H9 (cell line): ENCODE measurements around the gene CLBA1. TPM values are rescaled to one million over a fixed set of nuclear protein-coding genes. Genes with fewer than 3 reads are reported as not detected.

ENCODE experiments used
- DNase-seq: peaks from one replicate; pipeline ENCODE4 v3.0.0-alpha.2; 2017
- H2AFZ ChIP-seq: one replicate; pipeline ENCODE4 v1.6.1; 2013; ENCODE audit warnings: mild to moderate bottlenecking, low read length, control low read depth, moderate library complexity
- H2AK5ac ChIP-seq: 2 replicates; pipeline ENCODE4 v1.6.1; 2013; ENCODE audit warnings: low read length, control low read depth, mixed read lengths; ENCODE audit not compliant: insufficient read length
- H2BK120ac ChIP-seq: one replicate; pipeline ENCODE4 v1.6.1; 2013; ENCODE audit warnings: low read depth, mild to moderate bottlenecking, low read length, control low read depth, inconsistent platforms; ENCODE audit not compliant: poor library complexity, severe bottlenecking
- H2BK12ac ChIP-seq: 2 replicates; pipeline ENCODE4 v1.6.1; 2013; ENCODE audit warnings: low read length, control low read depth, mixed read lengths, low read depth; ENCODE audit not compliant: insufficient read length
- H2BK15ac ChIP-seq: 2 replicates; pipeline ENCODE4 v1.6.1; 2013; ENCODE audit warnings: low read depth, low read length, control low read depth
- H2BK20ac ChIP-seq: one replicate; pipeline ENCODE4 v1.6.1; 2013; ENCODE audit warnings: low read depth, mild to moderate bottlenecking, low read length, control low read depth, inconsistent platforms; ENCODE audit not compliant: poor library complexity, severe bottlenecking
- H2BK5ac ChIP-seq: 2 replicates; pipeline ENCODE4 v1.6.1; 2013; ENCODE audit warnings: low read length, control low read depth, mixed read lengths; ENCODE audit not compliant: insufficient read length
- H3K14ac ChIP-seq: 2 replicates; pipeline ENCODE4 v1.6.1; 2013; ENCODE audit warnings: low read length, control low read depth; ENCODE audit not compliant: insufficient read depth
- H3K18ac ChIP-seq: 2 replicates; pipeline ENCODE4 v1.6.1; 2013; ENCODE audit warnings: low read depth, mild to moderate bottlenecking, mixed read lengths, low read length, control low read depth; ENCODE audit not compliant: insufficient read length
- H3K23ac ChIP-seq: 2 replicates; pipeline ENCODE4 v1.6.1; 2013; ENCODE audit warnings: low read length, control low read depth, mixed read lengths, low read depth; ENCODE audit not compliant: insufficient read length
- H3K23me2 ChIP-seq: 2 replicates; pipeline ENCODE4 v1.6.1; 2013; ENCODE audit warnings: low read depth, mild to moderate bottlenecking, mixed read lengths, low read length, control low read depth; ENCODE audit not compliant: insufficient read length, poor library complexity, severe bottlenecking
- H3K27ac ChIP-seq: 2 replicates; pipeline ENCODE4 v1.5.1; 2013; ENCODE audit warnings: low read length, control low read depth, mixed read lengths, low read depth; ENCODE audit not compliant: insufficient read length
- H3K27me3 ChIP-seq: 2 replicates; pipeline ENCODE4 v1.6.1; 2013; ENCODE audit warnings: low read length, control low read depth, inconsistent platforms; ENCODE audit not compliant: insufficient read depth
- H3K4ac ChIP-seq: 2 replicates; pipeline ENCODE4 v1.6.1; 2013; ENCODE audit warnings: low read depth, mild to moderate bottlenecking, control low read depth, inconsistent platforms, low read length, moderate library complexity
- H3K4me1 ChIP-seq: 2 replicates; pipeline ENCODE4 v1.6.1; 2013; ENCODE audit warnings: low read length, control low read depth, inconsistent platforms; ENCODE audit not compliant: insufficient read depth
- H3K4me2 ChIP-seq: 2 replicates; pipeline ENCODE4 v1.6.1; 2013; ENCODE audit warnings: low read length, control low read depth, mixed read lengths; ENCODE audit not compliant: insufficient read length, insufficient read depth
- H3K56ac ChIP-seq: 2 replicates; pipeline ENCODE4 v1.6.1; 2013; ENCODE audit warnings: low read depth, mild to moderate bottlenecking, mixed read lengths, low read length, control low read depth; ENCODE audit not compliant: insufficient read length
- H3K79me1 ChIP-seq: 2 replicates; pipeline ENCODE4 v1.6.1; 2013; ENCODE audit warnings: low read depth, mild to moderate bottlenecking, moderate library complexity, low read length, control low read depth, inconsistent platforms; ENCODE audit not compliant: insufficient read depth, poor library complexity, severe bottlenecking
- H3K79me2 ChIP-seq: 2 replicates; pipeline ENCODE4 v1.6.1; 2013; ENCODE audit warnings: low read length, control low read depth, inconsistent platforms; ENCODE audit not compliant: insufficient read depth
- H3K9ac ChIP-seq: 2 replicates; pipeline ENCODE4 v1.6.1; 2013; ENCODE audit warnings: low read length, control low read depth, mixed read lengths; ENCODE audit not compliant: insufficient read length; ENCODE audit errors: extremely low read depth
- H3K9me3 ChIP-seq: one replicate; pipeline ENCODE4 v1.6.1; 2013; ENCODE audit warnings: low read depth, low read length, inconsistent platforms; ENCODE audit not compliant: control insufficient read depth
- H3T11ph ChIP-seq: one replicate; pipeline ENCODE4 v1.6.1; 2013; ENCODE audit warnings: mild to moderate bottlenecking, low read length, control low read depth, inconsistent platforms
- H4K20me1 ChIP-seq: one replicate; pipeline ENCODE4 v1.6.1; 2013; ENCODE audit not compliant: control insufficient read depth, insufficient read length, insufficient read depth
- H4K5ac ChIP-seq: 2 replicates; pipeline ENCODE4 v1.6.1; 2013; ENCODE audit warnings: low read depth, mild to moderate bottlenecking, mixed read lengths, low read length, control low read depth; ENCODE audit not compliant: insufficient read length
- H4K8ac ChIP-seq: replicated peaks from 2 replicates; pipeline ENCODE4 v1.6.1; 2013; ENCODE audit warnings: low read length, control low read depth, mixed read lengths, low read depth; ENCODE audit not compliant: insufficient read length
- H4K91ac ChIP-seq: 2 replicates; pipeline ENCODE4 v1.6.1; 2013; ENCODE audit warnings: low read depth, mild to moderate bottlenecking, moderate library complexity, mixed read lengths, low read length, control low read depth; ENCODE audit not compliant: insufficient read length
- H3K27ac Mint-ChIP-seq, 3 experiments: 2 replicates in 2 of 3; 3 replicates in 1 of 3; pipeline ENCODE4 v1.8.0; 2020 to 2021; ENCODE audit warnings: mixed read lengths in 3 of 3, mild to moderate bottlenecking in 1 of 3, moderate library complexity in 1 of 3
- H3K27me3 Mint-ChIP-seq: 2 replicates; pipeline ENCODE4 v1.8.0; 2021; ENCODE audit warnings: low read depth, mild to moderate bottlenecking, moderate library complexity, mixed read lengths
- H3K36me3 Mint-ChIP-seq, 3 experiments: 2 replicates in 2 of 3; 3 replicates in 1 of 3; pipeline ENCODE4 v1.8.0; 2020 to 2021; ENCODE audit warnings: low read depth in 3 of 3, mixed read lengths in 3 of 3; ENCODE audit not compliant: insufficient read depth in 1 of 3
- H3K4me1 Mint-ChIP-seq, 2 experiments: 2 replicates each; pipeline ENCODE4 v1.8.0; 2020; ENCODE audit warnings: mixed read lengths in 2 of 2
- H3K4me3 Mint-ChIP-seq, 2 experiments: 2 replicates in 1 of 2; 3 replicates in 1 of 2; pipeline ENCODE4 v1.8.0; 2020 to 2021; ENCODE audit warnings: mild to moderate bottlenecking in 2 of 2, mixed read lengths in 2 of 2, moderate library complexity in 1 of 2
- H3K9me3 Mint-ChIP-seq, 2 experiments: 2 replicates in 1 of 2; 3 replicates in 1 of 2; pipeline ENCODE4 v1.8.0; 2020; ENCODE audit warnings: mild to moderate bottlenecking in 2 of 2, mixed read lengths in 2 of 2, moderate library complexity in 1 of 2
- CTCF ChIP-seq: fragments of 200-600 bp; sonication (generic); conservative IDR thresholded peaks from 3 replicates; pipeline ENCODE4 v1.8.0; 2021; ENCODE audit warnings: antibody characterized with exemption, mild to moderate bottlenecking
- WGBS: extraction: QIAGEN DNeasy Blood & Tissue Kit; methylation state at CpG from one replicate; pipeline ENCODE4 v1.1.7; 2013; ENCODE audit warnings: missing lambda C conversion rate, low lambda C conversion rate, mixed read lengths; ENCODE audit not compliant: insufficient read length; ENCODE audit errors: extremely low coverage; 5-methylcytosine and 5-hydroxymethylcytosine counted together
- total RNA-seq: library from RNA; stranded (reverse); gene quantifications from 2 replicates; pipeline ENCODE4 v1.2.1, GENCODE V29; 2021

The CLBA1 gene
- total RNA-seq, 1 experiment from 2014 or later, result 2.4 TPM

- Histone ChIP-seq H2BK120ac (no peak overlapping the region), H2BK20ac (no peak overlapping the region), H3K4ac (no peak overlapping the region), H2BK12ac (no peak overlapping the region), H3K23ac (no peak overlapping the region), H3K14ac (no peak overlapping the region; the same call in 1 of the 2 replicates), H4K5ac (no peak overlapping the region), H3K56ac (no peak overlapping the region), H2BK15ac (no peak overlapping the region), H3K9me3 (no peaks in the 10 kb centered on the region), H3K79me2 (no peaks in the 10 kb centered on the region), H3K23me2 (peaks cover 1% of the 10 kb centered on the region), H3K4me2 (no peak overlapping the region), H2AK5ac (no peak overlapping the region), H3K9ac (no peak overlapping the region), H3K4me1 (peaks cover 3% of the 10 kb centered on the region; the same call in 1 of the 2 replicates), H4K20me1 (peaks cover 4% of the 10 kb centered on the region), H3T11ph (no peak overlapping the region), H2BK5ac (no peak overlapping the region), H3K27ac (no peak overlapping the region), H4K91ac (no peak overlapping the region), H3K18ac (no peak overlapping the region), H3K27me3 (peaks cover 7% of the 10 kb centered on the region; the same call in 1 of the 2 replicates), H2AFZ (no peak overlapping the region), H3K79me1 (no peaks in the 10 kb centered on the region), H4K8ac (no peak overlapping the region)
- Mint-ChIP-seq H3K9me3 (no peaks in the 10 kb centered on the region; a peak in 1 of 5 replicates), H3K4me3 (no peak overlapping the region), H3K27me3 (peaks cover 31% of the 10 kb centered on the region), H3K27ac (no peak overlapping the region), H3K36me3 (no peaks in the 10 kb centered on the region), H3K4me1 (peaks cover 14 to 30% of the 10 kb centered on the region in 2 experiments)
- DNase-seq, result no peak
- no CpG with 5 or more reads among the region's 28 CpGs for WGBS
- no peak for TF ChIP-seq CTCF
These were observed 13.1 kb upstream of the CLBA1 start for GRCh38 chr14:104972301-104973134.
